ENCODE measurements around the gene RAD17.

Gene RAD17

GRCh38 chr5:69462170-69462569, 92.6 kb downstream of the RAD17 start:
- DNase-seq (ENCODE audit: low read depth in 1 of 2, low spot score in 1 of 2) = no peak
- Histone ChIP-seq H3K4me3 (replicated peaks; ENCODE audit: insufficient read depth, low read length) (no peak overlapping the region), H3K27me3 (ENCODE audit: insufficient read depth, poor library complexity, severe bottlenecking) (no peaks in the 10 kb centered on the region), H3K27ac (replicated peaks) (no peak overlapping the region)
- TF ChIP-seq CTCF (IDR thresholded peaks at IDR 0.05; ENCODE audit: insufficient read depth, low read length) = no peak
- TF ChIP-seq SPI1 (IDR thresholded peaks at IDR 0.05; ENCODE audit: borderline replicate concordance, low read depth) = no peak
- TF ChIP-seq REST (IDR thresholded peaks at IDR 0.05; ENCODE audit: insufficient replicate concordance, low read depth) = no peak
- TF ChIP-seq POLR2AphosphoS5 (IDR thresholded peaks at IDR 0.05; ENCODE audit: low read depth) = no peak
- TF ChIP-seq GABPA (IDR thresholded peaks at IDR 0.05; ENCODE audit: low read depth) = no peak
